PFSK-1 (cell line): Measurements from ENCODE around the gene EMX1.

Experiments
- FOXP2 ChIP-seq: optimal IDR thresholded peaks from 2 replicates; pipeline ENCODE3; 2011; ENCODE audit warnings: borderline replicate concordance, control low read depth, inconsistent platforms; ENCODE audit not compliant: insufficient read depth; ENCODE audit errors: extremely low read length, extremely low read depth
- POLR2AphosphoS5 ChIP-seq: IDR thresholded peaks from 2 replicates; pipeline ENCODE4 v1.6.1; 2012; ENCODE audit warnings: low read depth, mild to moderate bottlenecking, control low read depth, low read length, moderate library complexity
- REST ChIP-seq, 2 experiments: IDR thresholded peaks; 2 replicates each; pipeline versions ENCODE4 v1.6.1 to v1.8.0; 2011 to 2012; ENCODE audit warnings: low read depth in 2 of 2, low read length in 2 of 2, control low read depth in 1 of 2, inconsistent platforms in 1 of 2, mild to moderate bottlenecking in 1 of 2, moderate library complexity in 1 of 2; ENCODE audit not compliant: insufficient read depth in 1 of 2
- SIN3A ChIP-seq: IDR thresholded peaks from 2 replicates; pipeline ENCODE4 v1.6.1; 2012; ENCODE audit warnings: mild to moderate bottlenecking, low read length, moderate library complexity, borderline replicate concordance; ENCODE audit not compliant: insufficient read depth
- TAF1 ChIP-seq: IDR thresholded peaks from 2 replicates; pipeline ENCODE4 v1.6.1; 2012; ENCODE audit warnings: low read length, control low read depth, borderline replicate concordance; ENCODE audit not compliant: insufficient read depth

EMX1 gene

DNA sequence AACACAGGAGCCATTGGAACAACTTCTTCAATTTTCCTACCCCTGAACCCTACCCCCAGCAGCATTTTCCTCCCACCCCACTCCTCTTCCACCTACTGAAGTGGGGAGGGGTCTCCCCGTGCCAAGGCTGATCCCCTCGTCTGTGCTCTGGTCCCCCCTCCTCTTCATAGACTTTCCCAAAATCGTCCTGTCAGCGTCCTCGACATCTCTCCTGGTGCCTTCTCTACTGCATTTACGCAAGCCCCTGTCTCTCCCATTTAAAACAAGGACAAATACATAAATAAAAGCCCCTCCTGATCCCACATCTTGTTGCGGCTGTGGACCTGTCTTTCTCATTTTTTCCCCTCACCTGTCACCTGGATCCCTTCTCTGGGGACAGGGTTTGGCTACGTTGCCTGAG is 42.2 kb downstream of the EMX1 start:
- TF ChIP-seq FOXP2: no peak
- TF ChIP-seq SIN3A: no peak
- TF ChIP-seq REST (IDR thresholded peaks at IDR 0.05; ENCODE audit: insufficient read depth in 1 of 2, low read depth in 2 of 2, low read length in 2 of 2): no peak
- no peak for TF ChIP-seq POLR2AphosphoS5
- no peak for TF ChIP-seq TAF1

- TF ChIP-seq SIN3A: no peak
- TF ChIP-seq REST (IDR thresholded peaks at IDR 0.05; ENCODE audit: insufficient read depth in 1 of 2, low read depth in 2 of 2, low read length in 2 of 2): no peak
- no peak for TF ChIP-seq POLR2AphosphoS5
- TF ChIP-seq FOXP2: no peak
- TF ChIP-seq TAF1: no peak
These were observed 43.0 kb downstream of the EMX1 start for GRCh38 chr2:72959995-72960981.

- TF ChIP-seq FOXP2 (no peak), TAF1 (no peak), POLR2AphosphoS5 (no peak)
These were observed 43.9 kb downstream of the EMX1 start for GRCh38 chr2:72961036-72961720.

DNA sequence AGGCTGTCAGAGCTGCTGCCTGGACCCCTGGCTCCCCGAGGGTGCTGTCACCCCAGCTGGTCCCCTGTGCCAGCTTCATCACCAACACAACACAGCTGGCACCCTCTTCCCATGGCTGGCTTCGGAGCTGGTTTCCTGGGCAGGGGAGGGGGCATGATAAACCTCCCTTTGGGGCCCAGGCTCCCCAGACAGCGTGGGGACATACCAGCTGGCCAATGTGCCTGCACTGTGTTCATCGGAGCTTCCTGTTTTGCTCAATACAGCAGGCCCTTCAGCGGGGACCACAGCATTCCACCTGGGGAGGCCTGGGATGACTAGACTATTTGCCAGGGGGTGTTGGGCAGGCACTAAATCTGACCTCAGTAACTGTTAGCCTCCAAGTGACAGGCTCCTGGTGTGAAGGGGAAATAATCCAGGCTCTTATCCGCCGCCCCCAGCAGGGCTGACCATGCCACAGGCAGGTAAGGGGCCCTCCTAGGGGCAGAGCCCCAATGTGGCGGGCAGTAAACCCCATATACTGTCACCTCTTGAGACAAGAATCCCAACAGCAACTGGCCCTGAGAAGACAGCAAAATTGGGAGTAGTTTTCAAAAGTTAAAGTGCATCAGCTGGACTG is 44.6 kb downstream of the EMX1 start:
- TF ChIP-seq REST (IDR thresholded peaks at IDR 0.05; ENCODE audit: insufficient read depth in 1 of 2, low read depth in 2 of 2, low read length in 2 of 2): no peak
- no peak for TF ChIP-seq TAF1
- no peak for TF ChIP-seq POLR2AphosphoS5
- TF ChIP-seq FOXP2: no peak
- no peak for TF ChIP-seq SIN3A

GRCh38 chr2:72962911-72963310 is 45.6 kb downstream of the EMX1 start:
- TF ChIP-seq REST (IDR thresholded peaks at IDR 0.05; ENCODE audit: insufficient read depth in 1 of 2, low read depth in 2 of 2, low read length in 2 of 2) (no peak), TAF1 (no peak)
